Limb (tissue), 2 donors: ENCODE data around the gene PPAT.
"Not testable (repeated sequence)": the region's sequence is repeated elsewhere in the genome, so short reads cannot be mapped to it uniquely, and the experiment has no call there.

Experiments used
- DNase-seq, 2 donors: peaks; one replicate each; pipeline ENCODE4 v3.0.0-alpha.2; 2016; ENCODE audit errors: extremely low spot score in 2 of 2

Gene PPAT

DNA sequence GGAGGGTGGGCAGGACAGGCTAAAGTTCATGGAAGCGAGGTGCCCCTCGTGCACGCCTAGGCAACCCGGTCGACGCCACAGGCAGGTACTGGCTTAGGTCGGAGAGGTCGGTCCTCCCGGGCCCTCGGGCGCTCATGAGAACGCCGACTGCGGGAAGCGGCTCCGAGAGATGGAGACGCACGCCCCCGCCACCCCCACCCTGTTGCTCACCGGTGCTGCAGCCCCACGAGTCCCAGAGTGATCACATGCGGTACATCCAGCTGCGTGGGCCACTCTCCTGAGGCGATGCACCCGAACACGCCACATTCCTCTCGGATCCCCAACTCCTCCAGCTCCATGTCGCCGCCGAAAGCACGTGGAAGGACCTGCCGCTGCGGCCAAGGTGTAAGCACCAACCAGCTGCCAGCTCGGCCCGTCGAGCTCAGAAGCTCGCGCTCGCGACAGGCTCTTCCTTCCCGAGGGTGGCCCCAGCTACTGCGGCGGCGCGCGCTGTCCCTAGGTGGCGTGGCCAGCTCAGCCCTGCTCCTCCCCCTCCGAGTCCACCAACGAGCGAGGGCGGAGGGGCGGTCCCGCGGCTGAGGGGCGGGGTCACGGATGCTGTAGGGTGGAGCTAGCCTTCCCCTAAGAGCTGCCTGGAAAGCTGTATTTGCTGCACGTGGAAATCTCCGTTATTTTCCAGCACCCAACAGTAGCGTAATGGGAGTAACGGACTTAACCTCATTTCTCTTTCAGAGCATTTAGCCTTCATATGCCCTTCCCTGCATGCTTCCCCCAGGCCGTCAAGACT, at the start of gene PPAT:
Gene PPAT, minus strand, starts transcription at position 476 of the 787 bp plus-strand sequence. Its CDS starts 138 bp downstream, at position 338.
- DNase-seq: peak; percentile 97 to 99

GRCh38 chr4:56480691-56481090, 45.3 kb upstream of the PPAT start:
- no peak for DNase-seq

DNA sequence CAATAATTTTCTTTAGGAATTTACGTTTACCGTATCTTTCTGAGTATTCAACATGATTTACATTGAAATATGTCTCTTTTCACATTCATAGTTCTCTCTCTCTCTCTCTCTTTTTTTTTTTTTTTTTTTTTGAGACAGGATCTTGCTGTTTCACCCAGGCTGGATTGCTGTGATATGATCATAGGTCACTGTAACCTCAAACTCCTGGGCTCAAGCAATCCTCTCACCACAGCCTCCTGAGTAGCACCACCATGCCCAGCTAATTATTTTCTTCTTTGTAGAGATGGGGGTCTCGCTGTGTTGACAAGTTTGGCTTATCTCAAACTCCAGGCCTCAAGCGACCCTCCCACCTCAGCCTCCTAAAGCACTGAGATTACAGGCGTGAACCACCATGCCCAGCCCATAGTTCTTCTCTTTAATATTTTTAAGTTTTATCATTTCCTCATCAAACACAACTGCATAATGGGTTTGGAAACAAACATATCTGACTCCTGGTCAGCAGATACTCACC, 41.8 kb upstream of the PPAT start:
- no peak for DNase-seq

DNA sequence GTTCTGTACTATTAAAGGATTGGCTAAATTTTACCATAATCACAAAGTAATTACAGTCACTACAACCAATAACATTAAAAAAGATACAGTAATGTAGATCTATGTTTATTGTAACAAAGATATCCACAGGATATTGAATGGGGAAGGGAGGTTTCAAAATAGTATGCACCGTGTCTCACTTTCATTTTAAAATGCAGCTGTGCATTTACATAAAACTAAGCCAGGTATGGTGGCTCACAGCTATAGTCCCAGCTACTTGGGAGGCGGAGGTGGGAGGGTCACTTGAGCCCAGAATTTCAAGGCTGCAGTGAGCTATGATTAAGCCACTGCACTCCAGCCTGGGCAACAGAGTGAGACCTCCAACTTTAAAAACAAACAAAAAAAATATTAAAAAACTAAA, 40.5 kb upstream of the PPAT start:
- no peak for DNase-seq

DNA sequence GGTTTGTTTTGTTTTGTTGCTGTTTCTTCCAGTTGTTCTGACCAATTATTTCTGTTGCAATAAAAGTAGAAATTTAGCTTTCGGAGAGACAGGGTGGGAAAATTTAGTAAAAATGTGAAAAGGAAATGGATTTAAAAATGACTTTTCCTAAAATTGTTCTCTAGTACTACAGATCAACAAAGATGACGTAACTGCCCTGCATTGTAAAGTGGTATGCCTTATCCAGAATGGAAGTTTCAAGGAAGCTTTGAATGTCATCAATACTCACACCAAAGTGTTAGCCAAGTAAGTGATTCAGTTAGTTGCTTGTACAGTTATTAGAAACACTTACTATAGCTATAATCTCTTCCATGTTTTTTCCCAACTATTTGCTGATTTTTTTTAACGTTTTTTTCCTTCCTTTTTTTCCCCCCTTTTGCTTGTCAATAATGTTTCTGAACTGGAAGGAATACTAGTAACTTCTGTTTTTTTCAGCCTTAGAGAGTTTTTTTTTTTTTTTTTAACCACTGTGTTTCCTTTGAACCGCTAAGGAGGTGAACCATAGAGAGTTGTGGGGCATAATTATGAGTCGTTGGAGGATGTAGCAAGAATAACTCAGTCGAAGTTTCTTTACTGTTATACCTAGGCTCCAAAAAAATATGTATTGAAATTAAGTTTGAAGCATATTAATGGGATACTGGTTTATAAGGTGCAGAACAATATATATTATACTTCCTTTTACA, 34.2 kb upstream of the PPAT start:
- DNase-seq: no peak

DNA sequence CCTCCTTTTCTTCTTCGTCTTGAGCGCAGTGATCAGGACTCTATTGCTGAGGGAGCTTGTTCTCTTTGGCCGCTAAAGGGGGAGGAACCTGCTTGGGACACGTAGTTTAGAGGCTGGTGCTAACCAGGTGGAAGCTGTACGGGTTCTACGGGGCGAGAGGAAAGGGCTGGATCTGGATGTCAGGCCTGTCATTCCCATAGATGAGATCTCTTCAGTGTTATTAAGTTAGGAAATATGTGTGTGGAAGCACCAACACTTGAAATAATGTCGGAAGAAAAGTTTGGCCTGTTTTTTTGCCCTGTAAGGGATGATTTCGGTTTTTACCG, 32.6 kb upstream of the PPAT start:
- peak; percentile 12 to 47 for DNase-seq

DNA sequence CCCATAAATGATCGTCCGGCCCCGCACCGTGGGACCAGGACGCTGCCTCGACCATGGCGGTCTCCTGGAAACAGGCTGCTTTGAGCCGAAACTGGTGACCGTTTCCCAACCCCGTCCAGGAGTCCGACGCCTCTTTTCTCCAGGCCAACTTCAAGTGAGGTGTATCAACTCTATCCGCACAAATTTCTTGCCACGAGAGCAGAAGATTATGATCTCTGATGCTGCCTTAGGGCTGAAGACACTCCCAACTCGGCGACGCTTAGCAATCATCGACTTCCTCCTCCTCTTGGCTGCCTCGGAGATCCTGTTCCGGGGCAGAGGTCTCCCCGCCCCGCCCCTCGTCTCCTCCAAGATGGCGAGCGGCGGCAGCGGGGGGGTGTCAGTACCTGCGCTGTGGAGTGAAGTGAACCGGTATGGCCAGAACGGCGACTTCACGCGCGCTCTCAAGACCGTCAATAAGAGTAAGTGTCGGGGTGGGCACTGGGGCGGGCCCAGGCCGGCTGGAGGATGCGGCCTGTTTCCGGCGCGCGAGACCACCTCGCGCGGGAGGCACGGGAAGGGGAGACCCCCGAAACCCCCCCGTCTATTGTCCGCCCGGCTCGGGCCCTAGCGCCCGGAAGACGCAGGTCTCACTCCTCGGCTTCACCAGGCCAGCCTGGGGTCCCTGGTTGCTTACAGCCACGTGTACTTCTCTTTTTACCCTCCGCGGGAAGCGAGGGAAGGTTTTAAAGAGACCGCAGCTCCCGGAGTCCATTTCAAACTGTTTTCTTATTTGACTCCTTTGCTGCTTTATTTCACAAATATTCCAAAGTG, 32.1 kb upstream of the PPAT start, which contains the start of gene SRP72:
Gene SRP72, plus strand, starts transcription at position 334 of the 813 bp plus-strand sequence. Its CDS starts 19 bp downstream, at position 353.
- DNase-seq: peak; percentile 94 to 95

GRCh38 chr4:56466910-56467283, 31.5 kb upstream of the PPAT start:
- peak; percentile 3 to 32 for DNase-seq

- DNase-seq: not testable (repeated sequence)
These were observed 30.9 kb upstream of the PPAT start for GRCh38 chr4:56466296-56466761.

DNA sequence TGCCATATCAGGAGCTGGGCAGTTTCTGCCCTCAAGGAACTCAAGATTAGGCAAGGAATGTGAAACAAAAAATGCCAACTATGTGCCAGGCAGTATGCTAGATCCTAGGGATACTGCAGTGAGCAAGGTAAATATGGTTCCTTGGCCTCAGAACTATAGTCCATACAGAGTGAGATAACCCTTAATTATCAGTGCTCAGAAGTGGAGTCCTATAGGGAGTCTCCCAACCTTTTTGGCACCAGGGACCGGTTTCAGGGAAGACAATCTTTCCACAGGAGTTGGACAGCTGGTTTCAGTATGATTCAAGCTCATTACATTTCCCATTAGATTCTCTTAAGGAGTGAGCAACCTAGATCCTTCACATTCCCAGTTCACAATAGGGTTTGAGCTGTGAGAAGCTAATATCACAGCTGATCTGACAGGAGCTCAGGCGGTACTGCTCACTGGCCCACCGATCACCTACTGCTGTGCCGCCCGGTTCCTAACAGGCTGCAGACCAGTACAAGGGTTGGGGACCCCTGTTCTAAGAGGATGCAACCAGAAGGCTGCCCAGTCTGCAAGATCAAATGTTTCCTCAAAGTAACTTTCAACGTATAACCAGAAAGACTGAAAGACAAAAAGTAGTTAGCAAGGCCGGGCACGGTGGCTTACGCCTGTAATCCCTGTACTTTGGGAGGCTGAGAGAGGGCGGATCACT, 30.3 kb upstream of the PPAT start:
- DNase-seq: no peak

DNA sequence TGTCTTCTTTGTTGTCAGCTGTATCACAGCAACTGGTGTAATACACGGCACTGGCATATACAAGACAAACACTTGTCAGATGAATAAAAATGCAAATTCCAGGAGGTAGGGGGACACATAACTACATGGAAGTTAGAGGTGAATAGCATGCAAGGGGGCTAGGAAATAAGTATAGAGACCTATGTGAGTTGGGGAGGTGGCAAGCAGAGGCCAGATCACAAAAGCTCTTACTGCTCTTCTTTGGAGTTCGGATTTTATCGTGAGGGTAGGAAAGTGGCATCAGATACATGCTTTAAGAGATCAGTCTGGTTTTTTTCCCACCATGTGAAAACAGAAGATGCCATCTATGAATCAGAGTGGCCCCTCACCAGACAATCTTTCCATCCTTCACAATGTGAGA, 29.2 kb upstream of the PPAT start:
- no peak for DNase-seq

DNA sequence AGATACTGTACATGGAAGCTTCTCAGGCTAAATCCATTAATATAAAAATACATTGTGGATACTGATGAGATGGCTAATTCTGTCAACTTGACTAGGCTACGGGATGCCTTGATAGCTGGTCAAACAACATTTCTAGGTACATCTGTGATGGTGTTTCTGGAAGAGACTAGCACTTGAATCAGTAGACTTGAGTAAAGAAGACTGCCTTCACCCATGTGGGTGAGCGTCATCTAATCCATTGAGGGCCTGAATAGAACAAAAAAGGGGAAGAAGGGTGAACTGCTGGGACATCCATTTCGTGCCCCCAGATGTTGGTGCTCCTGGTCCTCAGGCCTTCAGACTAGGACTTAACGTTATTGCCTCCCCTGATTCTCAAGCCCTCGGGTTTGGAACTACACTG, 28.3 kb upstream of the PPAT start:
- no peak for DNase-seq

- no peak for DNase-seq
These were observed 26.7 kb upstream of the PPAT start for GRCh38 chr4:56462157-56462556.

DNA sequence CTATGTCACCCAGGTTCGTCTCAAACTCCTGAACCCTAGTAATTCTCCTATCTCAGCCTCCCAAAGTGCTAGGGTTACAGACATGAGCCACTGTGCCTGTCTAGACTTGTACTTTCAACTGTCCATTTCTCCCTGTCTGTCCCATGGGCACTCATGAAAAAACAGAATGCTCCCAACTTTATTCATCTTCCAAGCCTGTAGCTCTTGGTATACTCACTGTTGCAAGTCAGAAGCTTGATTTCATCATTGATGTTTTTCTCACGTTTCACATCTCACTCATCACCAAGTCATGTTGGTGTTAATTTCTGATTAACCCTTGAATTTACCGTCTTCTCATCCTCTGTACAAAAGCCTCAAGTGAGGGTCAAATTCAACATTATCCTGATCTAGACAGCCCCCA, 24.7 kb upstream of the PPAT start:
- DNase-seq: no peak

DNA sequence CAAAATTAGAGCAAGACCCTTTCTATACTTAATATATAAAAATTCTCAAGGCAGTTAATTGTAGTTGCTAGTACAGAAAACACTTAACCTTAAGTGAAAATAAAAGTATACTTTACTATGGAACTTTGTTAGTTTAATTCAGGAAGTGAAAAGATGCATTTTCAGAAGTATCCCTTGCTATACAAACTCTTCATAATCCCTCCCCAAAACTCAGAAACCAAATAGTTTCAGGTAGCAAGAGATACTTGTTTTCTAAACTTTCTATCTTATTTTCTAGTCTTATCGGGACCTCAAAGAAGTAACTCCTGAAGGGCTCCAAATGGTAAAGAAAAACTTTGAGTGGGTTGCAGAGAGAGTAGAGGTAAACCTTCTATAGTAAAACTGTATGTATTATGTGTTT, 14.9 kb upstream of the PPAT start:
- DNase-seq: no peak

DNA sequence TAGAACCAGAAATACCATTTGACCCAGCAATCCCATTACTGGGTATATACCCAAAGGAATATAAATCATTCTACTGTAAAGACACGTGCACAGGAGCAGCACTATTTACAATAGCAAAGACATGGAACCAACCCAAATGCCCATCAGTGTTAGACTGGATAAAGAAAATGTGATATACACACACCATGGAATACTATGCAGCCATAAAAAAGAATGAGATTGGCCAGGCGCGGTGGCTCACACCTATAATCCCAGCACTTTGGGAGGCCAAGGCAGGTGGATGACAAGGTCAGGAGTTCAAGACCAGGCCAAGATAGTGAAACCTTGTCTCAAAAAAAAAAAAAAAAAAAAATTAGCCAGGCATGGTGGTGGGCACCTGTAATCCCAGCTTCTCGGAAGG, 14.1 kb upstream of the PPAT start:
- not testable (repeated sequence) for DNase-seq

GRCh38 chr4:56448301-56448700, 12.9 kb upstream of the PPAT start:
- no peak for DNase-seq

DNA sequence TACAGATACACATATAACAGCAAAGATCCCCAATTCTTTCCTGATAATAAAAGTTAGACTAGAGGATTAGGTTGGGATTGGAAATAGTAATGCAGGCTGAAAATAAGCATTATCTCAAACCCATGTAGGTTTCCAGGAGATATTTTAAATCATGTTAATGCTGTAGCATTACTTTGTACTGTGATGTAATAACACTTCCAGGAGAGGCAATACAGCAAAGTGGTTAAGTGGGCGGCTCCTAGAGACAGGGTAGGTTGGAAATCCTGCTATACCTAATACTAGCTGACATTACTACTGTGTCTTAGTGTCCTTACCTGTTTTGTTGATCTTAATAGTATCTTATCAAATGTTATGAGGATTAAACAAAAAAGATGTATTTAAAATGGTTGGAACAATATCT, 10.3 kb upstream of the PPAT start:
- no peak for DNase-seq

DNA sequence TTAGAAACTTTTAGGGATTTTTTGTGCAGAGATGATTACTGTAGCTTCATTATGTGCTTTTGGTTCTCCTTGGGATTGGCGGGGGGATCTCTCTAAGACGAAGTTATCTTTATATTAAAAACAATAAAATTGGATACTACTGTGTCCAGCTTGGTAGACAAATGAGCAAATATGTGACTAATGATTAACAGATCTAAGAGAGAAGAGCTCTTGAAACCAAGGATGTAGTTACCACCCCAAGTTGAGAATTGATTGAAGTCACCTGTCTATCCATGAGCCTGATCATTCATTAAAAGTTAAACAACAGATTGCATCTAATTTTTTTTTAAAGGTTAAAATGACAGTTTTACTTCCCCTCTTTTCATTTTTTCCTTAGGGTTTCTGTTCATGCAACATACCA, 9.3 kb upstream of the PPAT start:
- DNase-seq: no peak

- DNase-seq: no peak
These were observed 5.6 kb upstream of the PPAT start for GRCh38 chr4:56440983-56441382.

- no peak for DNase-seq
These were observed 3.4 kb upstream of the PPAT start for GRCh38 chr4:56438766-56439165.
